ENCODE measurements around the gene GRK6. TPM values are rescaled to one million over a fixed set of nuclear protein-coding genes. Genes with fewer than 3 reads are reported as not detected.
A peak's percentile ranks its signal among the peaks of the same experiment; 100 is the strongest.

GRK6 gene
- total RNA-seq, 4 donors from 2014 or later, result 20.7 to 42.3 (median 31.5) TPM

- TF ChIP-seq EP300 (IDR thresholded peaks at IDR 0.05), result no peak
- TF ChIP-seq POLR2A (IDR thresholded peaks at IDR 0.05), result no peak
- no peak for TF ChIP-seq CTCF (IDR thresholded peaks at IDR 0.05)
- no peak for TF ChIP-seq POLR2AphosphoS5 (IDR thresholded peaks at IDR 0.05)
- Histone ChIP-seq H3K9me3 (no peaks in the 10 kb centered on the region), H3K27me3 (no peaks in the 10 kb centered on the region), H3K36me3 (peaks cover 0 to 55% of the 10 kb centered on the region in 2 donors), H3K4me1 (peaks cover 0 to 65% (median 14%) of the 10 kb centered on the region in 3 donors), H3K27ac (no peak overlapping the region), H3K4me3 (no peak overlapping the region)
- no peak for ATAC-seq
- WGBS, 2 donors (ENCODE audit: low coverage in 1 of 2), result 81 to 91% methylated on average over 6 to 14 of the region's 26 CpGs
Observed at GRCh38 chr5:177430140-177430951, 3.9 kb downstream of the GRK6 start.

DNA sequence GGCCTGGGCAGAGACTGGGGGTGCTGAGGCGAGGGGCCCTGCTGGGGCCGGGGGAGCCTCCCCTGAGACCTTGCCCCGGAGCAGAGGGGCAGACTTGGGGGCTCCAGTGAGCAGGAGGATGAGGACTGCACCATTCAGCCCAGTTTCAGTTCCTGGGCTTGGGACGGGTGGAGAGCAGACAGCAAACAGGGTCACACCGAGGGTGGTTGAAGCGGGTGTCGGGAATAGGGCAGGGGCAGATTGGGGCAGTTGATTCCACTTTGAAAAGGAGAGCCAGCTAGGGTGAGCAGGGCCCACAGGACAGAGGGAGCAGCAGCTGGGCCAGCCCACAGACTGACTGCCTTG lies 4.5 kb downstream of the GRK6 start:
- TF ChIP-seq CTCF (IDR thresholded peaks at IDR 0.05) (no peak), POLR2AphosphoS5 (IDR thresholded peaks at IDR 0.05) (no peak), POLR2A (IDR thresholded peaks at IDR 0.05) (no peak), EP300 (IDR thresholded peaks at IDR 0.05) (no peak)
- Histone ChIP-seq H3K4me1 (peaks cover 0 to 61% (median 14%) of the 10 kb centered on the region in 3 donors), H3K9me3 (no peaks in the 10 kb centered on the region), H3K4me3 (no peak overlapping the region), H3K27me3 (no peaks in the 10 kb centered on the region), H3K27ac (peak overlapping the region in 2 of 4 donors; percentile 6 to 17), H3K36me3 (peaks cover 0 to 61% of the 10 kb centered on the region in 2 donors)
- 80% methylated on average over 1 of the region's 7 CpGs; no CpG with 5 or more reads in 1 of the 2 donors for WGBS, 2 donors (ENCODE audit: low coverage in 1 of 2)
- ATAC-seq, result no peak

DNA sequence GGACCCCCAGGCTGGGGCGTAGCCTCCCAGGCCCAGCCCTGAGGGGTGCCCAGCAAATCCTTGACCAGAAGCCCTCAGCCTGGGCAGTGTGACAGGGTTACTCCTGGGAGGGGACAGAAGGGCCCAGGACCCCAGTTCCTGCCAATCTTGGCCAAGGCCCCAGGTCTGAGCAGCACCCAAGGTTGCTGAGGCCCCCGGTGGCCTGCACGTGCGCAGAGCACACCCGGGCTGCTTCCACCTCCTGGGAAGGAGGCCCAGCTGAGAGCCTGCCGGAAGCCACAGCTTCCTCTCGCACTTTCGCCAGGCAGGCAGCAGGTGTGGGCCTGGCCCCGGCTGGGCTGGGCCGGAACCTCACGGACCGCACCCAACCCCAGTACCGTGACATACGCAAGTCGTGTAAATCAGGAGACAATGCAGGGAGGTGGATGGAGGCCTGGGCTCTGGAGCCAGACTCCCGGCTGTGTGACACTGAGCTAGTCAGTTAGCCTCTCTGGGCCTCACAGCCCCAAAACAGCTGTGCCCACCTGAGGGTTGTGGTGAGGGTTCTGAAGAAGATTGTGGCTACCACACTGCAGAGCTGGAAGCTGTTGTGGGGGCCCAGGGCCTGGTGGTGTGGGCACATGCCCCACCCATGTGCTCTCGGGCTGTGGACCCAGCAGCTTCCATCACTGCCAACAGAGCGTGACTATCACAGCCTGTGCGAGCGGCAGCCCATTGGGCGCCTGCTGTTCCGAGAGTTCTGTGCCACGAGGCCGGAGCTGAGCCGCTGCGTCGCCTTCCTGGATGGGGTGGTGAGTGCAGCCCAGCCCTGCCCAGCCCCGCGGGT lies 5.1 kb downstream of the GRK6 start:
- WGBS, 2 donors (ENCODE audit: low coverage in 1 of 2), result 80% methylated on average over 1 of the region's 29 CpGs; no CpG with 5 or more reads in 1 of the 2 donors
- H3K9me3 ChIP-seq, result no peaks in the 10 kb centered on the region
- peaks cover 0 to 61% (median 14%) of the 10 kb centered on the region in 3 donors for H3K4me1 ChIP-seq
- TF ChIP-seq POLR2A (IDR thresholded peaks at IDR 0.05) (no peak), POLR2AphosphoS5 (IDR thresholded peaks at IDR 0.05) (no peak), CTCF (IDR thresholded peaks at IDR 0.05) (no peak), EP300 (IDR thresholded peaks at IDR 0.05) (no peak)
- no peak for ATAC-seq
- H3K27ac ChIP-seq, result peak overlapping the region in 3 of 4 donors; percentile 6 to 35 (median 17)
- no peak overlapping the region for H3K4me3 ChIP-seq
- H3K27me3 ChIP-seq, result no peaks in the 10 kb centered on the region
- H3K36me3 ChIP-seq, result peaks cover 0 to 67% of the 10 kb centered on the region in 2 donors

GRCh38 chr5:177432143-177432838 lies 5.8 kb downstream of the GRK6 start:
- WGBS, 2 donors (ENCODE audit: low coverage in 1 of 2), result no CpG with 5 or more reads among the region's 18 CpGs
- H3K4me3 ChIP-seq, result no peak overlapping the region
- H3K36me3 ChIP-seq, result peaks cover 0 to 74% of the 10 kb centered on the region in 2 donors
- TF ChIP-seq POLR2A (IDR thresholded peaks at IDR 0.05) (no peak), EP300 (IDR thresholded peaks at IDR 0.05) (no peak), CTCF (IDR thresholded peaks at IDR 0.05) (no peak), POLR2AphosphoS5 (IDR thresholded peaks at IDR 0.05) (no peak)
- no peak for ATAC-seq
- peaks cover 0 to 56% (median 12%) of the 10 kb centered on the region in 3 donors for H3K4me1 ChIP-seq
- no peaks in the 10 kb centered on the region for H3K27me3 ChIP-seq
- H3K9me3 ChIP-seq, result no peaks in the 10 kb centered on the region
- peak overlapping the region in 2 of 4 donors; percentile 17 to 35 for H3K27ac ChIP-seq
